Endothelial cell of hepatic sinusoid (primary cell): Measurements from ENCODE around the gene RAX2.
"Not testable (repeated sequence)": the region's sequence is repeated elsewhere in the genome, so short reads cannot be mapped to it uniquely, and the experiment has no call there.

Source experiments
- in situ Hi-C: cut with HindIII; loops from 2 replicates; pipeline ENCODE4 v1.10.0; 2017; ENCODE audit warnings: low sequenced_read_pairs

RAX2 gene

GRCh38 chr19:3780786-3781304 is 8.8 kb upstream of the RAX2 start:
- in situ Hi-C loops: loop anchor here (25.0 kb wide), 2 partner anchors 206 to 431 kb away; partner anchors contain the start of gene EEF2

- in situ Hi-C loops: loop anchor here (5.0 to 25.0 kb wide), 3 partner anchors 73 to 433 kb away; partner anchors contain the start of gene EEF2
These were observed 7.1 kb upstream of the RAX2 start for GRCh38 chr19:3778899-3779723.

GRCh38 chr19:3778104-3778867 is 6.3 kb upstream of the RAX2 start:
- in situ Hi-C loops: loop anchor here (5.0 to 25.0 kb wide), 3 partner anchors 74 to 434 kb away; partner anchors contain the start of gene EEF2

- in situ Hi-C loops: loop anchor here (5.0 to 25.0 kb wide), 3 partner anchors 76 to 436 kb away; partner anchors contain the start of gene EEF2
These were observed 4.5 kb upstream of the RAX2 start for GRCh38 chr19:3776479-3777040.

DNA sequence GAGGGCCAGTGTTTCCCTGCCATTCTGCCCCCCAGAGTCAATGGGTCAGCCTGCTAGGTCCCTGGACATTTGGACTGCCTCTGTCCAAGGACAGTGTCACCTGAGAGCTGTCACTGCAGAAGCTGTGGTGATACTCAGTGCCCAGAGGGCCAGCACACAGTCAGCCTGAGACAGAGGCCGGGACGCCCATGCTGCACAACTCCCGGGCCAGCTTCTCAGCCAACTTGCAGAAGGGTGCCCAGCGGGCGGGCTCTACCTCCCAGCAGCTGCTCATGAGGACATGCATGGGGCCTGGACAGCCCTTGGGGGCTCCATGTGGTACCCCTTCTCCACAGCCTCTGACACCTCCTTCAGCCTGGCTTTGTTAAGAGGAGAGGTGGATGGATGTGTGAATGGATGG is 3.8 kb upstream of the RAX2 start:
- in situ Hi-C loops: loop anchor here (5.0 to 25.0 kb wide), 3 partner anchors 76 to 436 kb away; partner anchors contain the start of gene EEF2

DNA sequence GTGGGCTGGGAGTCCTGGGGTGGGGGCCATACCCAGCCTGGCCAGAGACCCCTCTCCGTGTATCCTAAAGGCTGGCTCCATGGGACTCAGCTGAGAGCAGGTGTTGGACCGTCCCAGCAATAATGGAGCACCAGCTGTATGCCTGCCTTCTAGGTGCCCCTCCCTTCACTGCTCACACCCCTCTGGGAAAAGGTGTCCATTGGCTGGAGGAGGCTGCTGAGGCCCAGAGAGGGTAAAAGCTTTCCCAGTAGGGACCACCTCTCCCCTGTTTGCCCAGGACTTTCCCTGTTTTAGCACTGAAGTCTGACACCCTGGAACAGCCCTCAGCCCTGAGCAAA is 3.3 kb upstream of the RAX2 start:
- in situ Hi-C loops: loop anchor here (5.0 to 25.0 kb wide), 3 partner anchors 77 to 437 kb away; partner anchors contain the start of gene EEF2

GRCh38 chr19:3774621-3775373 is 2.8 kb upstream of the RAX2 start:
- in situ Hi-C loops: loop anchor here (5.0 to 25.0 kb wide), 3 partner anchors 78 to 438 kb away; partner anchors contain the start of gene EEF2

DNA sequence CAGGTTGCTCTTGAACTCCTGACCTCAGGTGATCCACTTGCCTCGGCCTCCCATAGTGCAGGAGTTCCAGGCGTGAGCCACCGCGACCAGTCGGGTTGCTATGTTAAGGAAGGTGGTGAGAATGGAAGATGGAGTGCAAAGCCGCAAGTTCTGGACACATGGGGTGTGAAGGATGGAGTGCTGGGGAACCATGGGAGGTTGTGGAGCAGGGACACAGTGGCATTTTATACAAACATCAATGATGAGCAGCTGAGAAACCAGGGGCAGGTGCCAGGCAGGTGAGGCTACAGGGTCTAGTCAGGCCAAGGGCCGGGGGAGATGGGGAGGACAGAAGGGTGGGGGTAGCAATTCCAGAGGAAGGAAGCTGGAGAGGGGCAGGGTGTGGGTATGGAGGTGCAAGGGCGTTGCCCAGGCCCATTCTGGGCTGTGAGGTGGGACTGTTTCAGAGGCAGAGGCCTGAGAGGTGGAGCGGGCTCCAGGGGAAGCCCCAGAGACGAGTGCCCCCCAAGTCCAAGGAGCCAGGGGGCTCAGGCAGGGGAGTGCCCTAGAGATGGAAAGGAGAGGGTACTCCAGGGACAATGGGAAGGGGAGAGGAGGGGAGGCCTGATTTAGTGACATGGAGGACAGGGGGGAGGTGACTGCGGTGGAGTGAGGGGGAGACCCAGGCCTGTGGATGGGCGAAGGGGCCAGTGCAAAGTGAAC is 1.9 kb upstream of the RAX2 start:
- in situ Hi-C loops: no loop called here

DNA sequence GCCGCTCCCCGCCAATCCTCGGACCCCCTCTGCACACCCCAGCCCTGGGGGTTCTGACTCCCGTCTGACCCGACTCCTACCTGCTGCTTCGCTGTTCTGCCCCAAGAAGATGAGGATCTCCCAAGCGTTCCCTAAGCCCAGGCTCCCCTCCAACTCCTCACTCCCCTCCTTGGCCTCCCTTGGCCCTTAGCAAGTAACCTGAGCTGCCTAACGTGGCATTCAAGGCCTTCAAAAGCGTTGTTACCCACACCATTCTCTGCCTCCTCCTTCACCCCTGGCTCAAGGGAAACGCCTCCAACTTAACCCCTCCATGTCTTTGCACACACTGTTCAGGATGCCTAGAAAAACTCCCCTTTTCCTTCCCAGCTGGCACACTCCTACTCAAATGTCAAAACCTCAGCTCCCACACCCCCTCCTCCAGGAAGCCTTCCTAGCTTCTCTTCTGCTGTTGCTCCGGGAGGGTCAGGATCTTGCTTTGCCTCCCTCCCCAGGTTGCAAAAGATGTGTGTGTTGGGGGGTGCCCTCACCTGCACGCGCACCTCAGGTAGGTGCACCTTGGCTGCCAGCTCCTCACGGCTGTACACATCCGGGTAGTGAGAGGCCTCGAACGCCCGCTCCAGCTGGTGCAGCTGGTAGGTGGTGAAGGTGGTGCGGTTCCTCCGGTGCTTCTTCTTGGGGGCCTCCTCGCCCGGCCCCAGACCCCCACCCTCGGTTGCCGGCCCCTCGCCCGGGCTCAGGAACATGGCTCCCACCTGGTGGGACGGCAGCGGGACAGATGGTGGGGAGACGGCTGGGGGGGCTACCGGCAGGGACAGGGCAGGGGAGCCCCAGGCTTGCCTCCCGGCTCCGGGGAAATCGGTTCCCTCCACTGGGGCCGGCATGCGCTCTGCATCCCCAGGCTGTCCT is 775 bp downstream of the RAX2 start:
- in situ Hi-C loops: no loop called here

GRCh38 chr19:3770136-3770999 is 1.7 kb downstream of the RAX2 start:
- in situ Hi-C loops: no loop called here

DNA sequence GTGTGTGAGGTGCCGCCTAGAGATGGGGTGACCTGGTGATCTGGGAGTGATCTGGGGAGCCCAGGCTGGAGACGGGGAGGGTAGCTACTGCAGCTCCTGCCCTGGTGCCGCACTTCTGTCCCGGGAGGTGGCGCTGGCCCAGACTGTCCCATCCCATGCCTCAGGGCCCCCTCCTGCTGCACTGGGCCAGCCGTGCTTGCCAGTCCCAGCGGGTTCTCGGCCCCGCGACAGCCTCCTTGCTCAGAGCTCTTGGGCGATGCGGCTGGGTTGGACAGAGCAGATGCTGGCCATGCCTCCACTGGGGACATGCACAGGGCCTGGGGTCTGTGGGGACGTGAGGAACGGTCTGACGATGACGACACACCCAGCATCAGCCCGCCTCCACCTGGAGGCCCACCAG is 2.5 kb downstream of the RAX2 start:
- in situ Hi-C loops: no loop called here

DNA sequence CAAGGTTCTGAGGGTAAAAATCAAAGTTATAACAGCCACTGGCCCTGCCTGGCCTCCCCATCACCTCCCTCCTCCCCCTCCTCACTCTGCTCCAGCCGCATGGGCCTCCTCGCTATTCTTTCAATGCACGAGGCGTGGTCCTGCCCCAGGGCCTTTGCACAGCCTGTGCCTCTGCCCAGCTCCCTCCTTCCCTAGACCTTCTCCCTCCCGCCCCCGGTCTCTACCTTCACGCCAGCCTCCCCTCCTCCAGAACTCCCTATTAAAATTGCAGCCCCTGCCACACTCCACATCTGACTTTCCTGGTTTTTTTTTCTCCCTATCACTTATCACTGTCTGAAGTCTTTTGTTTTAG is 3.3 kb downstream of the RAX2 start:
- in situ Hi-C loops: no loop called here

DNA sequence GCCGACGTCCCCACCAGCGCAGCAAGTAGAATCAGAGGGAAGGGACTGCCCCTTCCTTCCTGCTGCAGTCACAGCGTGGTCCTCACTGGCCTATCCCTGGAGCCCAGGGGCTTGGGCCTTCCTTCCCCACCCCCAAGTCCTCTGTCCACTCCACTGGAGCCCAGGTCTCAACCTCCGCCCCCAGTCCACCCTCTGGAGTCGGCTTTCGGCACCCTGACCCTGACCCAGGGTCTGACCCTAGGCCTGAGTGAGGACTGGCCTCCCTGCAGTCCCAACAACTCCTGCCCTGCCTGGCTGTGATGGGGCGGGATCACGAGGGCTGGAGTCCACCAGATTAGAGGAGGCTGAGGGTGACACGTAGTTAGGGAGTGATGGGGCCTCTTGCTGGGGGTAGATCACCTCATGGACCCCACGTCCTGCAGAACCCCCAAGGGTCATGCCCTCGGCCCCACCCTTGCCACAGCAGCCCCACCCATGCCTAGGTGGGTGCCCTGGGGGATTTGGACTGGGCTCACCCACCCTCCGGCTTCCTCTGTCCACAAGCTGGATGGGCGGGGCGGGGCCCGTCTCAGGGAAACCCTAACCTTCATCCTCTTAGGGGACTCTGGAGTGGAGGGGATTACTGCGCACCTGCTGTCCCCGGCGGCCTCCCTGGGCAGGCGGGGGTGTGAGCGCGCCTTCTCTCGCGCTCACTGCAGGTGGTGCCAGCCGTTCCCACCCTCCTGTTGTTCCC is 3.8 kb downstream of the RAX2 start:
- in situ Hi-C loops: no loop called here

GRCh38 chr19:3767050-3767449 is 5.0 kb downstream of the RAX2 start:
- in situ Hi-C loops: no loop called here

DNA sequence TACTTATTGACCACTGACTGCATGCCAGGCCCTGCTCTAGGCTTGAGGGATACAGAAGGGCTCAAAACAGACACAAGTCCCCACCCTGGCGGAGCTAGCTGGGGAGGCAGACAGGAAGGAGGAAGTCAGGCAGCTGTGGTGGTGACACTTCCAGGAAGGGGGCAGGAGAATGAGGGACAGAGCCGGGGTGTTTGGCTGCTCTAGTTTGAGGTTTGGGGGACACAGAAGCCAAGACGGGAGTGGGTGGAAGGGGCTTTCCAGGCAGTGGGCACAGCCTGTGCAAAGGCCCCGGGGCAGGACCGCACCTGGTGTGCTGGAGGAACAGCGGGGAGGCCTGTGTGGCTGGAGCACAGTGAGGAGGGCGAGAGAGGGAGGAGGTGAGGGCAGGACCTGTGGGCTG is 5.5 kb downstream of the RAX2 start:
- in situ Hi-C loops: no loop called here

- in situ Hi-C loops: not testable (repeated sequence)
These were observed 6.3 kb downstream of the RAX2 start for GRCh38 chr19:3765757-3766156.

DNA sequence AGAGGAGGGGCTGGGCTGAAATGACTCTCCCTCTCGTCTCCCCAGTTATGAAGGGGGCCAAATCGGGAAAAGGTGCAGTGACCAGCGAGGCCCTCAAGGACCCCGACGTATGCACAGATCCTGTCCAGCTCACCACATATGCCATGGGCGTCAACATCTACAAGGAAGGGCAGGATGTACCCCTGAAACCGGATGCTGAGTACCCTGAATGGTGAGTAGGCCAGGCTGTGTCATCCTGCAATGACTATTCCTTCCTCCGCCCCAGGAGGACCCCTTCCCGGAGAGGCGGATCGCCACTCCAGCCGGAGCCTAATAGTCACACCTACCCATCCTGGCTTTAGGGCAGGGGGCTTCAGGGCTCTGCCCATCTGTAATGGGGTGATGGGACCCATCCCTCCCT is 6.9 kb downstream of the RAX2 start:
- in situ Hi-C loops: no loop called here
